WERI-Rb-1 (cell line): ENCODE data around the gene EHMT2.

ENCODE experiments used
- DNase-seq: peaks from one replicate; pipeline ENCODE4 v3.0.0-alpha.2; 2020
- H3K27ac ChIP-seq: fragments of 250-450 bp; sonication (Bioruptor Pico); 2 replicates; pipeline ENCODE4 v1.5.1; 2020; ENCODE audit warnings: mild to moderate bottlenecking, moderate library complexity
- H3K27me3 ChIP-seq: fragments of 250-450 bp; sonication (Bioruptor Pico); 2 replicates; pipeline ENCODE4 v1.5.1; 2021; ENCODE audit warnings: mild to moderate bottlenecking, low read depth, moderate library complexity; ENCODE audit not compliant: insufficient read depth, severe bottlenecking
- H3K36me3 ChIP-seq: fragments of 250-450 bp; sonication (Bioruptor Pico); 2 replicates; pipeline ENCODE4 v1.5.1; 2020; ENCODE audit warnings: mild to moderate bottlenecking, moderate library complexity
- H3K4me3 ChIP-seq: 2 replicates; pipeline ENCODE4 v1.5.1; 2011; ENCODE audit warnings: low read depth, mild to moderate bottlenecking, control low read depth, low read length
- H3K9me3 ChIP-seq: fragments of 250-450 bp; sonication (Bioruptor Pico); 2 replicates; pipeline ENCODE4 v1.5.1; 2021; ENCODE audit warnings: mild to moderate bottlenecking, moderate library complexity; ENCODE audit not compliant: severe bottlenecking
- CTCF ChIP-seq: IDR thresholded peaks from 2 replicates; pipeline ENCODE4 v1.5.1; 2011; ENCODE audit warnings: low read depth, mild to moderate bottlenecking, control low read depth, inconsistent platforms, low read length

Gene EHMT2

GRCh38 chr6:31884528-31885035 lies 12.9 kb downstream of the EHMT2 start:
- H3K9me3 ChIP-seq: no peaks in the 10 kb centered on the region
- H3K36me3 ChIP-seq: peaks cover 100% of the 10 kb centered on the region
- TF ChIP-seq CTCF: no peak
- H3K4me3 ChIP-seq: no peak overlapping the region
- H3K27me3 ChIP-seq: no peaks in the 10 kb centered on the region
- H3K27ac ChIP-seq: no peak overlapping the region
- DNase-seq: no peak

GRCh38 chr6:31883676-31884075 lies 13.8 kb downstream of the EHMT2 start:
- H3K9me3 ChIP-seq: no peaks in the 10 kb centered on the region
- peak overlapping the region; percentile 84; the same call in 1 of the 2 replicates for H3K27ac ChIP-seq
- peaks cover 97% of the 10 kb centered on the region for H3K36me3 ChIP-seq
- DNase-seq: no peak
- no peak for TF ChIP-seq CTCF
- H3K27me3 ChIP-seq: no peaks in the 10 kb centered on the region
- no peak overlapping the region for H3K4me3 ChIP-seq

- no peak overlapping the region for H3K4me3 ChIP-seq
- no peaks in the 10 kb centered on the region for H3K9me3 ChIP-seq
- no peak for TF ChIP-seq CTCF
- no peaks in the 10 kb centered on the region for H3K27me3 ChIP-seq
- peak overlapping the region; percentile 84 for H3K27ac ChIP-seq
- peak; percentile 95 for DNase-seq
- peaks cover 84% of the 10 kb centered on the region for H3K36me3 ChIP-seq
Observed at GRCh38 chr6:31882344-31882743, 15.2 kb downstream of the EHMT2 start.

GRCh38 chr6:31881136-31881859 lies 16.2 kb downstream of the EHMT2 start:
- Histone ChIP-seq H3K36me3 (peaks cover 73% of the 10 kb centered on the region), H3K27me3 (no peaks in the 10 kb centered on the region), H3K4me3 (no peak overlapping the region), H3K9me3 (no peaks in the 10 kb centered on the region), H3K27ac (peak overlapping the region; percentile 84; the same call in 1 of the 2 replicates)
- no peak for TF ChIP-seq CTCF
- no peak for DNase-seq

- no peak for DNase-seq
- no peak for TF ChIP-seq CTCF
- H3K9me3 ChIP-seq: no peaks in the 10 kb centered on the region
- no peaks in the 10 kb centered on the region for H3K27me3 ChIP-seq
- H3K27ac ChIP-seq: no peak overlapping the region
- H3K4me3 ChIP-seq: no peak overlapping the region
- peaks cover 67% of the 10 kb centered on the region for H3K36me3 ChIP-seq
Observed at GRCh38 chr6:31880616-31881015, 16.9 kb downstream of the EHMT2 start.
